Breast epithelium (tissue), 3 donors: ENCODE results near the gene NOL7.

Source experiments
- POLR2A ChIP-seq: fragments of 450-650 bp; IDR thresholded peaks from one replicate; pipeline ENCODE4 v1.6.1; 2016; ENCODE audit warnings: antibody characterized with exemption, mild to moderate bottlenecking, moderate library complexity
- POLR2AphosphoS5 ChIP-seq, 3 donors: sonication (generic); formaldehyde crosslinking; IDR thresholded peaks; one replicate each; pipeline ENCODE4 v1.6.1; 2017; ENCODE audit warnings: antibody characterized with exemption in 3 of 3
- TF ChIP-seq, protein P1 (sequence below), 3 donors: fragments of 450-650 bp; IDR thresholded peaks; one replicate each; pipeline ENCODE4 v1.5.1; 2016 to 2017; ENCODE audit warnings: antibody characterized with exemption in 3 of 3, mild to moderate bottlenecking in 3 of 3, moderate library complexity in 3 of 3

DNA sequence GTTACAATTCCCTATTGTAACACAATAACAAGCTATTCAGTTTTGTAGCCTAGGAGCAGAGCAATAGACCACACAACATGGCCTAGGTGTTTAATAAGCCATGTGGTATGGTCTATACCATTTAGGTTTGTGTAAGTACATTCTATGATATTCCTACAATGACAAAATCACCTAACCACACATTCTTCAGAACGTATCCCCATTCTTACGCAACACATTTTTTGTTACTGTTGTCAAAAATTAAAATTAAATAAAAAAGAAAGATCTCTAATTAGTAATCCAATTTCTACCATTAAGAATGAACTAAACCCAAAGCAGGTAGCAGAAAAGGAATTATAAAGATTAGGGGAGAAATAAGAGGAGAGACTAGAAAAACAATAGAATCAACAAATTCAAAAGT is 52.5 kb downstream of the NOL7 start:
- TF ChIP-seq, protein P1, sequence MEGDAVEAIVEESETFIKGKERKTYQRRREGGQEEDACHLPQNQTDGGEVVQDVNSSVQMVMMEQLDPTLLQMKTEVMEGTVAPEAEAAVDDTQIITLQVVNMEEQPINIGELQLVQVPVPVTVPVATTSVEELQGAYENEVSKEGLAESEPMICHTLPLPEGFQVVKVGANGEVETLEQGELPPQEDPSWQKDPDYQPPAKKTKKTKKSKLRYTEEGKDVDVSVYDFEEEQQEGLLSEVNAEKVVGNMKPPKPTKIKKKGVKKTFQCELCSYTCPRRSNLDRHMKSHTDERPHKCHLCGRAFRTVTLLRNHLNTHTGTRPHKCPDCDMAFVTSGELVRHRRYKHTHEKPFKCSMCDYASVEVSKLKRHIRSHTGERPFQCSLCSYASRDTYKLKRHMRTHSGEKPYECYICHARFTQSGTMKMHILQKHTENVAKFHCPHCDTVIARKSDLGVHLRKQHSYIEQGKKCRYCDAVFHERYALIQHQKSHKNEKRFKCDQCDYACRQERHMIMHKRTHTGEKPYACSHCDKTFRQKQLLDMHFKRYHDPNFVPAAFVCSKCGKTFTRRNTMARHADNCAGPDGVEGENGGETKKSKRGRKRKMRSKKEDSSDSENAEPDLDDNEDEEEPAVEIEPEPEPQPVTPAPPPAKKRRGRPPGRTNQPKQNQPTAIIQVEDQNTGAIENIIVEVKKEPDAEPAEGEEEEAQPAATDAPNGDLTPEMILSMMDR (IDR thresholded peaks at IDR 0.05), result no peak
- TF ChIP-seq POLR2A (no peak), POLR2AphosphoS5 (IDR thresholded peaks at IDR 0.05) (no peak)
